Body of pancreas (tissue), 4 donors: ENCODE data around the gene LCE2D.

Experiments used
- POLR2A ChIP-seq, 3 donors: fragments of 450-650 bp; IDR thresholded peaks; one replicate each; pipeline ENCODE4 v1.6.1; 2016; ENCODE audit warnings: antibody characterized with exemption in 3 of 3, mild to moderate bottlenecking in 2 of 3
- TF ChIP-seq, protein P1 (sequence below), 7 experiments: fragments of 450-650 bp in 4 of 7; fragments of 200-600 bp in 3 of 7; sonication (generic) in 3 of 7; IDR thresholded peaks; one replicate each; pipeline ENCODE4 v1.5.1; 2016 to 2019; ENCODE audit warnings: antibody characterized with exemption in 7 of 7

GRCh38 chr1:152679459-152679858, 16.3 kb downstream of the LCE2D start:
- TF ChIP-seq, protein P1, sequence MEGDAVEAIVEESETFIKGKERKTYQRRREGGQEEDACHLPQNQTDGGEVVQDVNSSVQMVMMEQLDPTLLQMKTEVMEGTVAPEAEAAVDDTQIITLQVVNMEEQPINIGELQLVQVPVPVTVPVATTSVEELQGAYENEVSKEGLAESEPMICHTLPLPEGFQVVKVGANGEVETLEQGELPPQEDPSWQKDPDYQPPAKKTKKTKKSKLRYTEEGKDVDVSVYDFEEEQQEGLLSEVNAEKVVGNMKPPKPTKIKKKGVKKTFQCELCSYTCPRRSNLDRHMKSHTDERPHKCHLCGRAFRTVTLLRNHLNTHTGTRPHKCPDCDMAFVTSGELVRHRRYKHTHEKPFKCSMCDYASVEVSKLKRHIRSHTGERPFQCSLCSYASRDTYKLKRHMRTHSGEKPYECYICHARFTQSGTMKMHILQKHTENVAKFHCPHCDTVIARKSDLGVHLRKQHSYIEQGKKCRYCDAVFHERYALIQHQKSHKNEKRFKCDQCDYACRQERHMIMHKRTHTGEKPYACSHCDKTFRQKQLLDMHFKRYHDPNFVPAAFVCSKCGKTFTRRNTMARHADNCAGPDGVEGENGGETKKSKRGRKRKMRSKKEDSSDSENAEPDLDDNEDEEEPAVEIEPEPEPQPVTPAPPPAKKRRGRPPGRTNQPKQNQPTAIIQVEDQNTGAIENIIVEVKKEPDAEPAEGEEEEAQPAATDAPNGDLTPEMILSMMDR (IDR thresholded peaks at IDR 0.05) = no peak
- no peak for TF ChIP-seq POLR2A (IDR thresholded peaks at IDR 0.05)
